NCI-H2081 treated with DMSO at 0.1 percent for 48 hours (cell line): ENCODE data around the gene INTS6L.
"Not testable (repeated sequence)": the region's sequence is repeated elsewhere in the genome, so short reads cannot be mapped to it uniquely, and the experiment has no call there.

Experiments used
- DNase-seq: peaks from one replicate; lab custom pipeline; 2025; lab: John Stamatoyannopoulos, UW

INTS6L gene

GRCh38 chrX:135605906-135606305 is 85.4 kb downstream of the INTS6L start:
- DNase-seq, result no peak

DNA sequence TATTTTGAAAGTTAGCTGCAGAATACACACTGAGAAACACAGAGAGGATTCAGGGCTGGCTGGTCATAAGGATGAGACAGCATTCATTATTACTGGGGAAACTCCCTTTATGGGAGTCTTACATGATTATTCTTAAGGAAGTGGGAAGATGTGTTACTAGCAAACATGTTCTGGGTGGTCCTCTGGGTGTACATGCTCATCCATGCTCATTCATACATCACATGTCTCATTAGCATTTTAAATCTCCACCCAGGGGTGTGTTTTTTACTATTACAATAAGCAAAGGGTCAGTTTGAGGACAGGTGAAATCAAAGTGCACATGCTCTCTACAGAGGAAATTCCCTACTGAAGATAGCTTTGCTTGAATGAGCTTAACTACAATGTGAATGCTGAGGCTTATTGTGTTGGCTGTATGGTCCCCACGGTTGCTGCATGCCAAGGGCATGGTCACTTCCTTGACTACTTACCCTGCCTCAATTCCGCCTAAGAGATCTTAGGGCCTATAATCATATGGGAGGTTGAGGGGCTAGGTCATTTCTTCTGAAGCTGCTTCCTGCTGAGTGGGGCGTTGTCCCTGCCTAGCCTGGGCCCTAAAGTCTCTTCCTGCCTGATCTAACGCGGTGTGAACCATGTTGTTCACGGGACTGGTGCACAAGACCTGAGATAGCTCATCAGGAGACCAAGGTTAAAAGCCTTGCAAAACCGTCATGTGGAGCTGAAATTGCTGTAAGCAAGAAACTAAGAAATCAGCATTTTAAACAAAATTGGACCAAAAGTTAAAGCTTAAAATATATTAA is 104.1 kb downstream of the INTS6L start:
- not testable (repeated sequence) for DNase-seq

- no peak for DNase-seq
These were observed 105.5 kb downstream of the INTS6L start for GRCh38 chrX:135625995-135626394.

DNA sequence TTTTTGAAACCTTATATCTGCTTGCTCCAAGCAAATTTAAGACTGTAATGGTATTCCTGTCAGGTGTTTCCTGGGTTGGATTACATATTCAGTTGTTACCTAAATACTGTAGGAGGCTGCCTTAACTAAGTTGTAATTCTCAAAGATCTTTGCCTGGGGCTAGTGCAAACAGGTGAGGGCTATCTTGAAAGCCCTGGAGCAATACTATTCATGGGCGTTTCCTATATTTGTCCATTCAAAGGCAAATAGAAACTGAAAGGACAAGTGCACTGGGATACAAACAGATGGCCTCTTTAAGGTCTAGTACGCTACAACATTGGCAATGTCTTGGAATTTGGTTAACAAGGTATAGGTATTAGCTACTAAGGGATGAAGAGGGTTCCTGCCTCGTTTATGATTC is 108.9 kb downstream of the INTS6L start:
- DNase-seq, result no peak
